Stimulated activated CD4-positive, alpha-beta T cell treated with anti-CD3 and anti-CD28 coated beads, Interleukin-12 subunit alpha, Interleukin-12 subunit beta, amount 100 ng/mL, for 24 hours (primary cell): ENCODE data around the gene NUP214.
"Not testable (repeated sequence)": the region's sequence is repeated elsewhere in the genome, so short reads cannot be mapped to it uniquely, and the experiment has no call there.

Experiments
- DNase-seq, 2 experiments: peaks; one replicate each; pipeline ENCODE4 v3.0.0-alpha.2; 2020; ENCODE audit warnings: low read depth in 2 of 2

Gene NUP214

GRCh38 chr9:131116281-131117120 is 8.9 kb upstream of the NUP214 start:
- DNase-seq: no peak

GRCh38 chr9:131117121-131117761 is 8.1 kb upstream of the NUP214 start:
- DNase-seq: no peak

GRCh38 chr9:131117762-131118145 is 7.6 kb upstream of the NUP214 start:
- no peak for DNase-seq

GRCh38 chr9:131119600-131119999 is 5.8 kb upstream of the NUP214 start:
- DNase-seq: no peak

GRCh38 chr9:131120620-131121228 is 4.7 kb upstream of the NUP214 start:
- no peak for DNase-seq

- DNase-seq: no peak
Measured at GRCh38 chr9:131121346-131121745, 4.0 kb upstream of the NUP214 start.

- DNase-seq: no peak
Measured at GRCh38 chr9:131122158-131122557, 3.2 kb upstream of the NUP214 start.

- DNase-seq: no peak
Measured at GRCh38 chr9:131125038-131125287, 423 bp upstream of the NUP214 start.

GRCh38 chr9:131126059-131126426 is 657 bp downstream of the NUP214 start:
- DNase-seq: no peak

GRCh38 chr9:131129183-131129582 is 3.8 kb downstream of the NUP214 start:
- DNase-seq: no peak

GRCh38 chr9:131138676-131139075 is 13.3 kb downstream of the NUP214 start:
- no peak for DNase-seq

GRCh38 chr9:131140112-131140511 is 14.7 kb downstream of the NUP214 start:
- no peak for DNase-seq

GRCh38 chr9:131140550-131140949 is 15.2 kb downstream of the NUP214 start:
- DNase-seq: no peak

GRCh38 chr9:131142160-131142559 is 16.8 kb downstream of the NUP214 start:
- no peak for DNase-seq

- DNase-seq: no peak
Measured at GRCh38 chr9:131144201-131144600, 18.8 kb downstream of the NUP214 start.

GRCh38 chr9:131145245-131145644 is 19.9 kb downstream of the NUP214 start:
- DNase-seq: no peak

GRCh38 chr9:131146186-131146585 is 20.8 kb downstream of the NUP214 start:
- DNase-seq: no peak

- DNase-seq: no peak
Measured at GRCh38 chr9:131148276-131148675, 22.9 kb downstream of the NUP214 start.

GRCh38 chr9:131148966-131149687 is 23.7 kb downstream of the NUP214 start:
- no peak for DNase-seq

- no peak for DNase-seq
Measured at GRCh38 chr9:131149688-131150053, 24.3 kb downstream of the NUP214 start.

GRCh38 chr9:131153595-131153994 is 28.2 kb downstream of the NUP214 start:
- DNase-seq: no peak

- DNase-seq: not testable (repeated sequence)
Measured at GRCh38 chr9:131158673-131159072, 33.3 kb downstream of the NUP214 start.
